Activated T-helper 1 cell treated with anti-CD3 and anti-CD28 coated beads, Interleukin-12 subunit alpha, Interleukin-12 subunit beta, Interleukin-2, Interleukin-4 antibody, amounts not matched to agents 30 ng/mL and 10 ng/mL and 1 ng/mL, durations not matched to agents 14 hours and 24 hours and 36 hours (primary cell): ENCODE data around the gene MEF2B. TPM values are rescaled to one million over a fixed set of nuclear protein-coding genes. Genes with fewer than 3 reads are reported as not detected.
"Not testable (repeated sequence)": the region's sequence is repeated elsewhere in the genome, so short reads cannot be mapped to it uniquely, and the experiment has no call there.

ENCODE experiments used
- DNase-seq: peaks from one replicate; pipeline ENCODE4 v3.0.0; 2021; ENCODE audit warnings: low spot score
- H3K27ac Mint-ChIP-seq: one replicate; pipeline ENCODE4 v1.8.0; 2021; ENCODE audit warnings: mild to moderate bottlenecking, mixed read lengths
- H3K27me3 Mint-ChIP-seq: one replicate; pipeline ENCODE4 v1.8.0; 2022; ENCODE audit warnings: mild to moderate bottlenecking, moderate library complexity, mixed read lengths; ENCODE audit not compliant: insufficient read depth
- H3K36me3 Mint-ChIP-seq: one replicate; pipeline ENCODE4 v1.8.0; 2021; ENCODE audit warnings: low read depth, mixed read lengths
- H3K4me1 Mint-ChIP-seq: one replicate; pipeline ENCODE4 v1.8.0; 2021; ENCODE audit warnings: low read depth, mixed read lengths
- H3K4me3 Mint-ChIP-seq: one replicate; pipeline ENCODE4 v1.8.0; 2021; ENCODE audit warnings: mild to moderate bottlenecking, moderate library complexity, mixed read lengths
- H3K9me3 Mint-ChIP-seq: one replicate; pipeline ENCODE4 v1.8.0; 2021; ENCODE audit warnings: mixed read lengths
- intact Hi-C: fragments of 100-400 bp; cut with micrococcal nuclease; formaldehyde crosslinking; loops from one replicate; pipeline ENCODE4 v1.15.1; 2024
- total RNA-seq: library from RNA; stranded (reverse); gene quantifications from 2 replicates; pipeline ENCODE4 v1.2.3, GENCODE V29; 2022

Gene MEF2B
- total RNA-seq, 1 donor from 2014 or later = 1.7 TPM

- H3K27ac Mint-ChIP-seq = no peak overlapping the region
- H3K27me3 Mint-ChIP-seq = no peaks in the 10 kb centered on the region
- H3K4me1 Mint-ChIP-seq = peaks cover 6% of the 10 kb centered on the region
- no peak overlapping the region for H3K4me3 Mint-ChIP-seq
- peaks cover 8% of the 10 kb centered on the region for H3K9me3 Mint-ChIP-seq
- H3K36me3 Mint-ChIP-seq = peaks cover 22% of the 10 kb centered on the region
- intact Hi-C loops = loop anchor here (1.0 to 2.0 kb wide), 2 partner anchors 134 to 175 kb away; partner anchors contain the start of genes MAU2 and SUGP1
- DNase-seq = peak; percentile 32
These were observed 16.0 kb upstream of the MEF2B start for GRCh38 chr19:19185853-19186740.

GRCh38 chr19:19181488-19181998 lies 11.5 kb upstream of the MEF2B start:
- Mint-ChIP-seq H3K9me3 (peaks cover 3% of the 10 kb centered on the region), H3K27me3 (no peaks in the 10 kb centered on the region), H3K27ac (no peak overlapping the region), H3K4me1 (peaks cover 6% of the 10 kb centered on the region), H3K4me3 (no peak overlapping the region), H3K36me3 (peaks cover 22% of the 10 kb centered on the region)
- intact Hi-C loops = no loop called here
- no peak for DNase-seq

- Mint-ChIP-seq H3K36me3 (peaks cover 16% of the 10 kb centered on the region), H3K9me3 (no peaks in the 10 kb centered on the region), H3K27me3 (no peaks in the 10 kb centered on the region), H3K27ac (no peak overlapping the region), H3K4me1 (no peaks in the 10 kb centered on the region), H3K4me3 (no peak overlapping the region)
- intact Hi-C loops = no loop called here
- DNase-seq = no peak
These were observed 9.7 kb upstream of the MEF2B start for GRCh38 chr19:19179548-19180441.

- Mint-ChIP-seq H3K4me3 (no peak overlapping the region), H3K27ac (no peak overlapping the region), H3K4me1 (no peaks in the 10 kb centered on the region), H3K36me3 (peaks cover 10% of the 10 kb centered on the region), H3K27me3 (no peaks in the 10 kb centered on the region), H3K9me3 (no peaks in the 10 kb centered on the region)
- DNase-seq = no peak
- intact Hi-C loops = no loop called here
These were observed 6.9 kb upstream of the MEF2B start for GRCh38 chr19:19176950-19177349.

GRCh38 chr19:19173243-19173642 lies 3.2 kb upstream of the MEF2B start:
- H3K27me3 Mint-ChIP-seq, intact Hi-C loops, DNase-seq, H3K27ac Mint-ChIP-seq, H3K36me3 Mint-ChIP-seq, H3K4me3 Mint-ChIP-seq, H3K9me3 Mint-ChIP-seq: not testable (repeated sequence)
- H3K4me1 Mint-ChIP-seq = peaks cover 16% of the 10 kb centered on the region

GRCh38 chr19:19171821-19172532 lies 1.9 kb upstream of the MEF2B start:
- intact Hi-C loops = no loop called here
- Mint-ChIP-seq H3K36me3 (peaks cover 3% of the 10 kb centered on the region), H3K27ac (no peak overlapping the region), H3K4me1 (peaks cover 16% of the 10 kb centered on the region), H3K9me3 (no peaks in the 10 kb centered on the region), H3K4me3 (no peak overlapping the region), H3K27me3 (peaks cover 3% of the 10 kb centered on the region)
- no peak for DNase-seq

- H3K4me1 Mint-ChIP-seq = peaks cover 16% of the 10 kb centered on the region
- H3K36me3 Mint-ChIP-seq = peaks cover 3% of the 10 kb centered on the region
- DNase-seq = no peak
- H3K9me3 Mint-ChIP-seq = no peaks in the 10 kb centered on the region
- peaks cover 3% of the 10 kb centered on the region for H3K27me3 Mint-ChIP-seq
- intact Hi-C loops = loop anchor here (1.0 kb wide), 2 partner anchors 32 to 33 kb away; partner anchors contain the start of genes NR2C2AP and TMEM161A
- no peak overlapping the region for H3K27ac Mint-ChIP-seq
- H3K4me3 Mint-ChIP-seq = no peak overlapping the region
These were observed 1.0 kb upstream of the MEF2B start for GRCh38 chr19:19170873-19171672.

GRCh38 chr19:19169236-19170052 lies 619 bp downstream of the MEF2B start:
- H3K4me1 Mint-ChIP-seq = peaks cover 16% of the 10 kb centered on the region
- peaks cover 3% of the 10 kb centered on the region for H3K36me3 Mint-ChIP-seq
- intact Hi-C loops = loop anchor here (1.0 kb wide), 2 partner anchors 31 to 34 kb away; partner anchors contain the start of genes NR2C2AP and TMEM161A
- DNase-seq = no peak
- H3K27ac Mint-ChIP-seq = no peak overlapping the region
- H3K9me3 Mint-ChIP-seq = no peaks in the 10 kb centered on the region
- no peak overlapping the region for H3K4me3 Mint-ChIP-seq
- H3K27me3 Mint-ChIP-seq = peaks cover 3% of the 10 kb centered on the region

- Mint-ChIP-seq H3K4me3 (no peak overlapping the region), H3K27ac (no peak overlapping the region), H3K4me1 (peaks cover 16% of the 10 kb centered on the region), H3K9me3 (no peaks in the 10 kb centered on the region), H3K36me3 (peaks cover 3% of the 10 kb centered on the region), H3K27me3 (peaks cover 3% of the 10 kb centered on the region)
- DNase-seq = no peak
- intact Hi-C loops = no loop called here
These were observed 2.5 kb downstream of the MEF2B start for GRCh38 chr19:19167612-19168011.

- no peak overlapping the region for H3K4me3 Mint-ChIP-seq
- no peak for DNase-seq
- intact Hi-C loops = no loop called here
- H3K9me3 Mint-ChIP-seq = no peaks in the 10 kb centered on the region
- H3K27ac Mint-ChIP-seq = peak overlapping the region; percentile 44
- H3K4me1 Mint-ChIP-seq = peaks cover 9% of the 10 kb centered on the region
- no peaks in the 10 kb centered on the region for H3K36me3 Mint-ChIP-seq
- peaks cover 3% of the 10 kb centered on the region for H3K27me3 Mint-ChIP-seq
These were observed 4.7 kb downstream of the MEF2B start for GRCh38 chr19:19165396-19165795.

GRCh38 chr19:19162495-19162894 lies 7.6 kb downstream of the MEF2B start:
- intact Hi-C loops = no loop called here
- H3K9me3 Mint-ChIP-seq = no peaks in the 10 kb centered on the region
- H3K27me3 Mint-ChIP-seq = no peaks in the 10 kb centered on the region
- no peaks in the 10 kb centered on the region for H3K36me3 Mint-ChIP-seq
- no peak overlapping the region for H3K4me3 Mint-ChIP-seq
- no peak overlapping the region for H3K27ac Mint-ChIP-seq
- no peak for DNase-seq
- no peaks in the 10 kb centered on the region for H3K4me1 Mint-ChIP-seq
